ENCODE measurements around the gene NUP93.

NUP93 gene

DNA sequence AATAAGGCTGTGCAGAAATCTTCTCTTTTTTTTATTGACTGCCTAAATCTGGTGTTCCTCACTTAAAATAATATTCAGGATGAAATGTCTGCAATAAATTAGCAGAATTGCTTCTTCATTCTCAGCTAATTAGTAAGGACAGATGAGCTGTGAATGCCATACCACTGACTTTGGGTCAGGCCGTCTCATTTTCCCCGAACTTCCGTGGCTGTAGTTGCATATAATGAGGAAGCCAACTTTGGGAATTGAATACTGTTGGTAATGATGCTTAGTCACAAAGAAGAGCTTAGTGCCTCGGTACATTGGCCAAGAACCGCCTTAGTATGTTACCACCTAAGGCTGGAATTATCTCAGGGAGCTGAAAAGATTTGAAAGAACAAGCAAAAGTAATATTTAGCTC is 47.6 kb downstream of the NUP93 start:
- H3K27me3 ChIP-seq = no peaks in the 10 kb centered on the region
- H3K27ac ChIP-seq = no peak overlapping the region
- intact Hi-C loops (cut with DNase I; ENCODE audit: low total_unique reads) = no loop called here
- peaks cover 0 to 15% (median 12%) of the 10 kb centered on the region in 4 donors for H3K4me1 ChIP-seq
- H3K36me3 ChIP-seq = no peaks in the 10 kb centered on the region
- TF ChIP-seq, protein P1, sequence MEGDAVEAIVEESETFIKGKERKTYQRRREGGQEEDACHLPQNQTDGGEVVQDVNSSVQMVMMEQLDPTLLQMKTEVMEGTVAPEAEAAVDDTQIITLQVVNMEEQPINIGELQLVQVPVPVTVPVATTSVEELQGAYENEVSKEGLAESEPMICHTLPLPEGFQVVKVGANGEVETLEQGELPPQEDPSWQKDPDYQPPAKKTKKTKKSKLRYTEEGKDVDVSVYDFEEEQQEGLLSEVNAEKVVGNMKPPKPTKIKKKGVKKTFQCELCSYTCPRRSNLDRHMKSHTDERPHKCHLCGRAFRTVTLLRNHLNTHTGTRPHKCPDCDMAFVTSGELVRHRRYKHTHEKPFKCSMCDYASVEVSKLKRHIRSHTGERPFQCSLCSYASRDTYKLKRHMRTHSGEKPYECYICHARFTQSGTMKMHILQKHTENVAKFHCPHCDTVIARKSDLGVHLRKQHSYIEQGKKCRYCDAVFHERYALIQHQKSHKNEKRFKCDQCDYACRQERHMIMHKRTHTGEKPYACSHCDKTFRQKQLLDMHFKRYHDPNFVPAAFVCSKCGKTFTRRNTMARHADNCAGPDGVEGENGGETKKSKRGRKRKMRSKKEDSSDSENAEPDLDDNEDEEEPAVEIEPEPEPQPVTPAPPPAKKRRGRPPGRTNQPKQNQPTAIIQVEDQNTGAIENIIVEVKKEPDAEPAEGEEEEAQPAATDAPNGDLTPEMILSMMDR (IDR thresholded peaks at IDR 0.05) = no peak
- H3K4me3 ChIP-seq = no peak overlapping the region
- DNase-seq = no peak
- H3K9me3 ChIP-seq = no peaks in the 10 kb centered on the region

- TF ChIP-seq, protein P1 (IDR thresholded peaks at IDR 0.05) = no peak
- DNase-seq = no peak
- Histone ChIP-seq H3K27ac (no peak overlapping the region), H3K36me3 (no peaks in the 10 kb centered on the region), H3K4me3 (no peak overlapping the region), H3K9me3 (no peaks in the 10 kb centered on the region), H3K4me1 (peaks cover 0 to 11% (median 10%) of the 10 kb centered on the region in 4 donors), H3K27me3 (no peaks in the 10 kb centered on the region)
- intact Hi-C loops (cut with DNase I; ENCODE audit: low total_unique reads) = no loop called here
Measured at GRCh38 chr16:56779906-56780305, 50.0 kb downstream of the NUP93 start.

GRCh38 chr16:56780646-56781045 is 50.7 kb downstream of the NUP93 start:
- TF ChIP-seq, protein P1 (IDR thresholded peaks at IDR 0.05) = no peak
- no peak overlapping the region for H3K27ac ChIP-seq
- intact Hi-C loops (cut with DNase I; ENCODE audit: low total_unique reads) = no loop called here
- no peak for DNase-seq
- no peaks in the 10 kb centered on the region for H3K9me3 ChIP-seq
- H3K27me3 ChIP-seq = no peaks in the 10 kb centered on the region
- H3K4me1 ChIP-seq = peaks cover 0 to 11% (median 10%) of the 10 kb centered on the region in 4 donors
- no peak overlapping the region for H3K4me3 ChIP-seq
- H3K36me3 ChIP-seq = no peaks in the 10 kb centered on the region

DNA sequence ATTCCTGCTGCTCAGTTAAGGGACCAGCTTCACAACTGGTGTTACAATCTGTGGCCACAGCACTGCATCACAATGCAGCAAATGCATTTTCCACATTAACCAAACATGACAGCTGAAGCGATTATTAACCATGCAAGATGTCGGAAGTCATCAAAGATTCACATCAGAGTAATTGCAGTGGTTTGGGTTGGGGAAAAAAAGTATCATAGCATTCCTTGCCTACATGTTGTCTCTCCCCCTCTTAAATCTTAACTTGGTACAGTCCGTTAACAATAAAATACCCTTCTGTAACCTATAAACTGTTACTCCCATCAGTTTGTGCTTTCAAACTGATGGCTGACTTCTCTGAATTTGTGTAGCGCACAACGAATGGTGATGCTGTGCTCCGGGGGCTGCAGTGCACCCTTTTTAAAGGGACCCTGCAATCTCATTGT is 51.6 kb downstream of the NUP93 start:
- no peaks in the 10 kb centered on the region for H3K36me3 ChIP-seq
- intact Hi-C loops (cut with DNase I; ENCODE audit: low total_unique reads) = no loop called here
- no peak for DNase-seq
- no peak overlapping the region for H3K4me3 ChIP-seq
- no peaks in the 10 kb centered on the region for H3K9me3 ChIP-seq
- H3K27me3 ChIP-seq = no peaks in the 10 kb centered on the region
- H3K4me1 ChIP-seq = peaks cover 0 to 6% (median 5%) of the 10 kb centered on the region in 4 donors
- no peak overlapping the region for H3K27ac ChIP-seq
- TF ChIP-seq, protein P1 (IDR thresholded peaks at IDR 0.05) = no peak

GRCh38 chr16:56783344-56783743 is 53.4 kb downstream of the NUP93 start:
- H3K4me3 ChIP-seq = no peak overlapping the region
- intact Hi-C loops (cut with DNase I; ENCODE audit: low total_unique reads) = no loop called here

More at GRCh38 chr16:56783344-56783743, 53.4 kb downstream of the NUP93 start:
- H3K4me1 ChIP-seq = no peaks in the 10 kb centered on the region
- H3K27ac ChIP-seq = no peak overlapping the region
- no peak for DNase-seq
- no peaks in the 10 kb centered on the region for H3K27me3 ChIP-seq
- no peaks in the 10 kb centered on the region for H3K9me3 ChIP-seq
- H3K36me3 ChIP-seq = no peaks in the 10 kb centered on the region
- TF ChIP-seq, protein P1 (IDR thresholded peaks at IDR 0.05) = no peak

All from tibial artery (tissue), 4 donors.